ENCODE measurements around the gene TPST1. TPM values are rescaled to one million over a fixed set of nuclear protein-coding genes. Genes with fewer than 3 reads are reported as not detected.

Gene TPST1
- total and polyA plus RNA-seq, 9 of the 15 experiments (the other 6 are each of a cell fraction or from before 2014, with no cell fraction given), result 0.15 to 2.2 (median 0.53) TPM

DNA sequence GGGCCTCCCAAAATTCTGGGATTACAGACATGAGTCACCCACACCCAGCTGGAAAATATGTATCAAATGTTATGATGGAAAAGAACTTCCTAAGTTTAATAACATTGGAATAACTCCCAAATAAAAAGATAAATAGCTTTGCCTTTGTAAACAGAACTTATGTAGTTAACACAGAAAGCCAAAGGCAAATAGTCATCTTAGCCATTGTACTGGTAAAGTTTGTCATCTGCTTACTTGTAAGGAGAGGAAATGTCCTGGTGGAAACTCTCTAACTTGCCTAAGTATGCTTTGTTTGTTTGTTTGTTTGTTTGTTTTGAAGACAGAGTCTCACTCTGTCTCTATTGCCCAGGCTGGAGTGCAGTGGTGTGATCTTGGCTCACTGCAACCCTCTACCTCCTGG, 23.8 kb upstream of the TPST1 start:
- ATAC-seq (no peak), FAIRE-seq (no peak), DNase-seq (ENCODE audit: extremely low read depth in 1 of 4, low spot score in 3 of 4) (no peak)
- H3K36me3 ChIP-seq (ENCODE audit: control insufficient read depth, insufficient read depth, low read length), result no peaks in the 10 kb centered on the region
- H3K9ac ChIP-seq (ENCODE audit: insufficient read depth in 1 of 2, low read depth in 2 of 2, low read length in 2 of 2), result no peak overlapping the region
- intact Hi-C loops (cut with micrococcal nuclease), result no loop called here
- no peaks in the 10 kb centered on the region for H3K9me1 ChIP-seq (ENCODE audit: control insufficient read depth, insufficient read depth, low read length)
- ChIA-PET POLR2A (no interaction called here), CTCF (ENCODE audit: low intra/inter-chr PET ratio) (no interaction called here)
- no TSS peak for BruUV-seq (replicated peaks)
- H4K20me1 ChIP-seq (replicated peaks; ENCODE audit: control insufficient read depth, insufficient read depth, low read length), result no peaks in the 10 kb centered on the region
- peaks cover 2 to 24% of the 10 kb centered on the region in 2 experiments; a peak in 4 of 5 replicates for H3K27me3 ChIP-seq (ENCODE audit: control insufficient read depth in 2 of 2, insufficient read depth in 2 of 2, low read length in 2 of 2)
- no peak overlapping the region for H3K4me2 ChIP-seq (ENCODE audit: insufficient read depth, low read length)
- H3K4me1 ChIP-seq (replicated peaks in 1 of 2; ENCODE audit: control insufficient read depth in 2 of 2, insufficient read depth in 2 of 2, low read length in 2 of 2), result no peaks in the 10 kb centered on the region
- no peak overlapping the region for H2AFZ ChIP-seq (ENCODE audit: low read depth, low read length)
- TF ChIP-seq ZNF561 (CRISPR knock-in tag; conservative IDR thresholded peaks at IDR 0.05) (no peak), ILF3 (IDR thresholded peaks at IDR 0.05; ENCODE audit: borderline replicate concordance) (no peak)
- no peak overlapping the region for H3K27ac ChIP-seq (ENCODE audit: extremely low read depth, low read depth, low read length)
- peaks cover 6% of the 10 kb centered on the region; the same call in 1 of the 2 replicates for H3K9me3 ChIP-seq (replicated peaks; ENCODE audit: control insufficient read depth, insufficient read depth, low read depth, low read length)
- in situ Hi-C loops (cut with MboI), result no loop called here
- no peaks in the 10 kb centered on the region for H3K79me2 ChIP-seq (ENCODE audit: control insufficient read depth, insufficient read depth, low read length)
- no peak overlapping the region for H3K4me3 ChIP-seq

DNA sequence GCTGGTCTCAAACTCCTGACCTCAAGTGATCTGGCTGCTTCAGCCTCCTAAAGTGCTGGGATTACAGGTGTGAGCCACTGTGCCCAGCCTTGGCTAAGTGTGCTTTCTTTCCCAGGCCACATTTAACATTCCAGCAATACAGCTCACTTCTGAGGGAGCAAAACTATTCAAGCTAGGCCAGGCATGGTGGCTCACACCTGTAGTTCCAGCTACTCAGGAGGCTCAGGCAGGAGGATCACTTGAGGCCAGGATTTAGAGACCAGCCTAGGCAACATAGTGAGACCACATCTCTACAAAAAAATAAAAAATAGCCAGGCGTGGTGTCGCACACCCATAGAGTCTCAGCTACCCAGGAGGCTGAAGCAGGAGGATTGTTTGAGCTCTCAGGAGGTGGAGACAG, 23.3 kb upstream of the TPST1 start:
- Histone ChIP-seq H4K20me1 (replicated peaks; ENCODE audit: control insufficient read depth, insufficient read depth, low read length) (no peaks in the 10 kb centered on the region), H3K27ac (ENCODE audit: extremely low read depth, low read depth, low read length) (no peak overlapping the region), H3K9me3 (replicated peaks; ENCODE audit: control insufficient read depth, insufficient read depth, low read depth, low read length) (peaks cover 6% of the 10 kb centered on the region; the same call in 1 of the 2 replicates), H3K4me2 (ENCODE audit: insufficient read depth, low read length) (no peak overlapping the region), H3K9ac (ENCODE audit: insufficient read depth in 1 of 2, low read depth in 2 of 2, low read length in 2 of 2) (no peak overlapping the region), H2AFZ (ENCODE audit: low read depth, low read length) (no peak overlapping the region), H3K27me3 (ENCODE audit: control insufficient read depth in 2 of 2, insufficient read depth in 2 of 2, low read length in 2 of 2) (peaks cover 2 to 19% of the 10 kb centered on the region in 2 experiments; a peak in 4 of 5 replicates), H3K79me2 (ENCODE audit: control insufficient read depth, insufficient read depth, low read length) (no peaks in the 10 kb centered on the region), H3K9me1 (ENCODE audit: control insufficient read depth, insufficient read depth, low read length) (no peaks in the 10 kb centered on the region), H3K4me1 (replicated peaks in 1 of 2; ENCODE audit: control insufficient read depth in 2 of 2, insufficient read depth in 2 of 2, low read length in 2 of 2) (no peaks in the 10 kb centered on the region), H3K36me3 (ENCODE audit: control insufficient read depth, insufficient read depth, low read length) (no peaks in the 10 kb centered on the region), H3K4me3 (no peak overlapping the region)
- FAIRE-seq, result no peak
- CTCF ChIA-PET (ENCODE audit: low intra/inter-chr PET ratio), result no interaction called here
- intact Hi-C loops (cut with micrococcal nuclease) (no loop called here), in situ Hi-C loops (cut with MboI) (no loop called here)
- no peak for DNase-seq (ENCODE audit: extremely low read depth in 1 of 4, low spot score in 3 of 4)
- ATAC-seq, result no peak
- 4% methylated on average over 2 of the region's 2 CpGs for WGBS (ENCODE audit: insufficient coverage, low coverage, missing lambda C conversion rate)
- POLR2A ChIA-PET, result no interaction called here
- TF ChIP-seq MAFG (tag; conservative IDR thresholded peaks at IDR 0.05), result no peak
- no TSS peak for BruUV-seq (replicated peaks)

Data from K562 (cell line).